ENCODE measurements around the gene MX2. TPM values are rescaled to one million over a fixed set of nuclear protein-coding genes. Genes with fewer than 3 reads are reported as not detected.

Gene MX2
- total RNA-seq, 1 experiment from 2014 or later, result 0.15 TPM

GRCh38 chr21:41370840-41371684 is 9.2 kb downstream of the MX2 start:
- H3K9ac ChIP-seq (ENCODE audit: low read length), result no peak overlapping the region
- no peak overlapping the region for H3K27ac ChIP-seq (ENCODE audit: low read length)
- no peaks in the 10 kb centered on the region for H4K20me1 ChIP-seq (ENCODE audit: low read length)
- no peaks in the 10 kb centered on the region for H3K9me2 ChIP-seq (replicated peaks; ENCODE audit: low read length)
- no peak overlapping the region for H2AFZ ChIP-seq (ENCODE audit: low read length)
- BruUV-seq (replicated peaks), result no TSS peak
- no peaks in the 10 kb centered on the region for H3K79me2 ChIP-seq (ENCODE audit: low read length)
- H3F3A ChIP-seq (ENCODE audit: low read length, unreplicated experiment), result no peaks in the 10 kb centered on the region
- TF ChIP-seq CTCF (conservative IDR thresholded peaks at IDR 0.05; ENCODE audit: low read depth, low read length) (no peak), EZH2phosphoT487 (IDR thresholded peaks at IDR 0.05; ENCODE audit: borderline replicate concordance, low read length) (no peak), EZH2 (IDR thresholded peaks at IDR 0.05; ENCODE audit: low read length, unreplicated experiment) (no peak)
- intact Hi-C loops (cut with micrococcal nuclease), result no loop called here
- ATAC-seq, result no peak
- ChIA-PET POLR2A (ENCODE audit: unreplicated experiment) (no interaction called here), CTCF (no interaction called here)
- DNase-seq, result no peak
- no peak overlapping the region for H3K4me2 ChIP-seq (ENCODE audit: low read length)
- no peaks in the 10 kb centered on the region for H3K36me3 ChIP-seq (ENCODE audit: low read depth, low read length)
- H3K4me1 ChIP-seq (ENCODE audit: insufficient read depth, low read length), result peaks cover 15% of the 10 kb centered on the region
- H3K9me3 ChIP-seq (ENCODE audit: low read length), result no peaks in the 10 kb centered on the region
- no peaks in the 10 kb centered on the region for H3K27me3 ChIP-seq (ENCODE audit: low read length)
- H3K4me3 ChIP-seq (ENCODE audit: low read length), result no peak overlapping the region

GRCh38 chr21:41371685-41372030 is 9.8 kb downstream of the MX2 start:
- no peak overlapping the region for H2AFZ ChIP-seq (ENCODE audit: low read length)
- peaks cover 9% of the 10 kb centered on the region for H3K4me1 ChIP-seq (ENCODE audit: insufficient read depth, low read length)
- TF ChIP-seq CTCF (conservative IDR thresholded peaks at IDR 0.05; ENCODE audit: low read depth, low read length) (no peak), EZH2phosphoT487 (IDR thresholded peaks at IDR 0.05; ENCODE audit: borderline replicate concordance, low read length) (no peak), EZH2 (IDR thresholded peaks at IDR 0.05; ENCODE audit: low read length, unreplicated experiment) (no peak)
- BruUV-seq (replicated peaks), result no TSS peak
- H3K79me2 ChIP-seq (ENCODE audit: low read length), result no peaks in the 10 kb centered on the region
- POLR2A ChIA-PET (ENCODE audit: unreplicated experiment), result no interaction called here
- H3K9me2 ChIP-seq (replicated peaks; ENCODE audit: low read length), result no peaks in the 10 kb centered on the region
- H4K20me1 ChIP-seq (ENCODE audit: low read length), result no peaks in the 10 kb centered on the region
- no peak overlapping the region for H3K27ac ChIP-seq (ENCODE audit: low read length)
- intact Hi-C loops (cut with micrococcal nuclease), result no loop called here
- DNase-seq (no peak), ATAC-seq (no peak)
- CTCF ChIA-PET, result no interaction called here
- H3K27me3 ChIP-seq (ENCODE audit: low read length), result no peaks in the 10 kb centered on the region
- no peaks in the 10 kb centered on the region for H3K36me3 ChIP-seq (ENCODE audit: low read depth, low read length)
- no peak overlapping the region for H3K4me3 ChIP-seq (ENCODE audit: low read length)
- no peaks in the 10 kb centered on the region for H3K9me3 ChIP-seq (ENCODE audit: low read length)
- no peaks in the 10 kb centered on the region for H3F3A ChIP-seq (ENCODE audit: low read length, unreplicated experiment)
- H3K9ac ChIP-seq (ENCODE audit: low read length), result no peak overlapping the region
- no peak overlapping the region for H3K4me2 ChIP-seq (ENCODE audit: low read length)

- H3K4me3 ChIP-seq (ENCODE audit: low read length), result no peak overlapping the region
- POLR2A ChIA-PET (ENCODE audit: unreplicated experiment), result no interaction called here
- no peaks in the 10 kb centered on the region for H3K9me3 ChIP-seq (ENCODE audit: low read length)
- DNase-seq, result no peak
- no peak overlapping the region for H2AFZ ChIP-seq (ENCODE audit: low read length)
- intact Hi-C loops (cut with micrococcal nuclease), result no loop called here
- no peak overlapping the region for H3K9ac ChIP-seq (ENCODE audit: low read length)
- BruUV-seq (replicated peaks), result no TSS peak
- no peak overlapping the region for H3K4me2 ChIP-seq (ENCODE audit: low read length)
- H3K27ac ChIP-seq (ENCODE audit: low read length), result no peak overlapping the region
- H3K79me2 ChIP-seq (ENCODE audit: low read length), result no peaks in the 10 kb centered on the region
- ATAC-seq, result no peak
- no peaks in the 10 kb centered on the region for H3K36me3 ChIP-seq (ENCODE audit: low read depth, low read length)
- no peaks in the 10 kb centered on the region for H3K4me1 ChIP-seq (ENCODE audit: insufficient read depth, low read length)
- H4K20me1 ChIP-seq (ENCODE audit: low read length), result no peaks in the 10 kb centered on the region
- TF ChIP-seq EZH2 (IDR thresholded peaks at IDR 0.05; ENCODE audit: low read length, unreplicated experiment) (no peak), CTCF (conservative IDR thresholded peaks at IDR 0.05; ENCODE audit: low read depth, low read length) (no peak), EZH2phosphoT487 (IDR thresholded peaks at IDR 0.05; ENCODE audit: borderline replicate concordance, low read length) (no peak)
- H3F3A ChIP-seq (ENCODE audit: low read length, unreplicated experiment), result no peaks in the 10 kb centered on the region
- H3K27me3 ChIP-seq (ENCODE audit: low read length), result no peaks in the 10 kb centered on the region
- CTCF ChIA-PET, result no interaction called here
- H3K9me2 ChIP-seq (replicated peaks; ENCODE audit: low read length), result no peaks in the 10 kb centered on the region
Measured at GRCh38 chr21:41373253-41373652, 11.4 kb downstream of the MX2 start.
